GM12864 (cell line): ENCODE measurements around the gene IER5L.

Experiments used
- DNase-seq: peaks from one replicate; pipeline ENCODE4 v3.0.0-alpha.2; 2011; ENCODE audit warnings: low read depth
- H3K4me3 ChIP-seq: 2 replicates; pipeline ENCODE4 v1.5.1; 2011; ENCODE audit warnings: mild to moderate bottlenecking, low read depth, low read length, control low read depth
- TF ChIP-seq, protein P1 (sequence below): IDR thresholded peaks from 2 replicates; pipeline ENCODE4 v1.5.1; 2011; ENCODE audit warnings: low read depth, mild to moderate bottlenecking, moderate library complexity, low read length, control low read depth, inconsistent platforms; ENCODE audit errors: missing control alignments

Gene IER5L

DNA sequence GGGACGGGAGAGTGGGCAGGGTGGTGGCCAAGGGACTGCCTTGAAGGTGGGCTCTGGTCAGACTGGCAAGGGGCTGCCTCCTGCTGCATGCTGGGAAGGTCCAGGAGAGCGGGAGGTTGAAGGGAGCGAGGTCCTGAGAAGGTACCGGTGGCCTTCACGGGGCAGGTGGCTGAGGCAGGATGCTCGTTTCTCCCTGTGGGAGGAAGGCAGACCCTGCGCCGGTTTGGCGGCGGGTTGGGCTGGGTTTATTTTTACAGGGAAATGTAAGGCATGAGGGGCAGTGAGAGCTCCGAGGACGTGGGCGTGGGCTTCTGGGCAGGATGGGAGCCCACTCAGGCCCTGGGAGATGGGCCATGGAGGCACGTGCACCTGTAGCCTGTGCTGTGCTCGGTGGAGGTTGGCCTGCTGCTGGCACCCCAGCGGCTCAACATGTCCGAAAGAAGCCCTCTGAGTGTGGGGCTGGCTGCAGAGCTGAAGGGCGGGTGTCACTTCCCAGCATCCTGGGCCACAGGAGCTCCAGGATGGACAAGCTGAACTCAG lies 27.3 kb downstream of the IER5L start:
- no peak for DNase-seq
- no peak overlapping the region for H3K4me3 ChIP-seq
- TF ChIP-seq, protein P1, sequence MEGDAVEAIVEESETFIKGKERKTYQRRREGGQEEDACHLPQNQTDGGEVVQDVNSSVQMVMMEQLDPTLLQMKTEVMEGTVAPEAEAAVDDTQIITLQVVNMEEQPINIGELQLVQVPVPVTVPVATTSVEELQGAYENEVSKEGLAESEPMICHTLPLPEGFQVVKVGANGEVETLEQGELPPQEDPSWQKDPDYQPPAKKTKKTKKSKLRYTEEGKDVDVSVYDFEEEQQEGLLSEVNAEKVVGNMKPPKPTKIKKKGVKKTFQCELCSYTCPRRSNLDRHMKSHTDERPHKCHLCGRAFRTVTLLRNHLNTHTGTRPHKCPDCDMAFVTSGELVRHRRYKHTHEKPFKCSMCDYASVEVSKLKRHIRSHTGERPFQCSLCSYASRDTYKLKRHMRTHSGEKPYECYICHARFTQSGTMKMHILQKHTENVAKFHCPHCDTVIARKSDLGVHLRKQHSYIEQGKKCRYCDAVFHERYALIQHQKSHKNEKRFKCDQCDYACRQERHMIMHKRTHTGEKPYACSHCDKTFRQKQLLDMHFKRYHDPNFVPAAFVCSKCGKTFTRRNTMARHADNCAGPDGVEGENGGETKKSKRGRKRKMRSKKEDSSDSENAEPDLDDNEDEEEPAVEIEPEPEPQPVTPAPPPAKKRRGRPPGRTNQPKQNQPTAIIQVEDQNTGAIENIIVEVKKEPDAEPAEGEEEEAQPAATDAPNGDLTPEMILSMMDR = no peak

DNA sequence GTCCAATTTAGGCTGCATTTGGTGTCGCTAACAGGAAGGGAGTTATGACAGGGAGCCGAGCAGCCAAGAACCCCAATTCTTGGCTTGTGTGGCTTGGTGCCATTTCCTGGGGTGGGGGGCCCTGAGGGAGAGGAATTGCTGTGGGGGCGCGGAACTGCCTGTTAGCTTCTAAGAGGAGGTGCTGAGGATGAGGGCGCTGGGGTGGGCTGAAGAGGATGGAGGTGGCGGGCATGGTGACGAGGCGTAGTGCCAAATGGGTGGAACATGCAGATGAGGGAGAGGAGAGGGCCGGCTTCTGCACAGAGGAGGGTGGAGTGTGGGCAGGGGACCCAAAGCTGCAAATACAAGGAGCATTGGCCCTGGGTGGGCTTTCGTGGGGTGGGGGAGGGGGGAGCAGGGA lies 27.9 kb downstream of the IER5L start:
- TF ChIP-seq, protein P1 = no peak
- DNase-seq = no peak
- no peak overlapping the region for H3K4me3 ChIP-seq

- H3K4me3 ChIP-seq = no peak overlapping the region
- DNase-seq = no peak
- TF ChIP-seq, protein P1 = no peak
Measured at GRCh38 chr9:129149442-129149841, 28.6 kb downstream of the IER5L start.

- DNase-seq = no peak
- TF ChIP-seq, protein P1 = no peak
- no peak overlapping the region for H3K4me3 ChIP-seq
Measured at GRCh38 chr9:129148463-129149204, 29.4 kb downstream of the IER5L start.

DNA sequence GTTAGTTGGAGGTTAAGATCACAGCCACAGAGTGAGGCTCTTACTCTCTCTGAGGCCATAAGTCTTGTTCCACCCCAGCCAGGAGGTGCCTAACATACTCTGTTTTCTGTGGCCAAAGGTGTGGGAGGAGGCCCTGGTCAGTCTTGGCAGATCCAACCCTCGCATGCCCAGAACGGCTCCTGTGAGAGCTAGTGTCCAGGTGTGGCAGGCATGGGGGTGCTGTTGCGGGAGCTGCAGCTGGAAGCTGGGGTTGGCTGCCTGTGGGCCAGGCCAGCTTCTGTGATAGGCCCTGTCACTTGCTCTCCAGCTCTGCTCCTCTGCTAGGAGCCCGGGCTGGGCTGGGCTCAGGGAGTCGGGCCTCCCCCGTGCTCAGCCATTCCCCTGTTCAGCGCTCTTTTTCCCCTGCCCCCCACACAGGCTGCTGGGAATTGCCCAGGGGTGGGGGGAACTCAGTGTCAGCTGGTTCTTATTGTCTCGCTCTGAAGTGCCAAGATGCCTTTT lies 31.6 kb downstream of the IER5L start:
- DNase-seq = no peak
- no peak overlapping the region for H3K4me3 ChIP-seq
- TF ChIP-seq, protein P1 = no peak

DNA sequence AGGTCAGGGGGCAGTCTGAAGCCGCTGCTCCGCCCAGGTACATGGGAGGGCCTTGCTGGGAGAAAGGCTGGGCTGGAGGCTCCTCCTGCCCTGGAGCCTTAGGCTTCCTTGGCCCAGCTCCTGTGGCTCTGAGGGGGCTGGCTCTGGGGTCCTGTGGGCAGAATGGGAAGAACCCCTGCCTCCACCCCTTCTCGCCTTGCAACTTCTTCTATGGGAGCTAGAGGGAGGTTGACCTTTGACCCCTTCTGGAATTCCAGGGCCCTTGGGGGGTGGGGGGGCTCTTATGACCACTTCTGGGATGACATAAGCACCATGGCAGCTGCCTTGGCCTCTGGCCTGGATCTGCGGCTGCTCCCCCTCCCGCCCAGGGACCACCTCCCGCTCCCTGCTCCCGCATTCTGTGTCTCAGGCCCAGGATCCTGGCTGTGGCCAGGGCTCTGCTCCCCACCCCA lies 32.2 kb downstream of the IER5L start:
- no peak for DNase-seq
- H3K4me3 ChIP-seq = no peak overlapping the region
- TF ChIP-seq, protein P1 = no peak

GRCh38 chr9:129145316-129145715 lies 32.7 kb downstream of the IER5L start:
- H3K4me3 ChIP-seq = no peak overlapping the region
- TF ChIP-seq, protein P1 = no peak
- DNase-seq = no peak
